HG03064 (cell line): ENCODE measurements around the gene KSR2.

Experiments
- ATAC-seq: cut with Tn5 transposase; IDR thresholded peaks from one replicate; pipeline ENCODE4 v1.9.1; 2021; ENCODE audit warnings: low read depth; ENCODE audit not compliant: unreplicated experiment

The KSR2 gene

GRCh38 chr12:117968151-117968789 lies 520 bp downstream of the KSR2 start:
- ATAC-seq = no peak

- no peak for ATAC-seq
Observed at GRCh38 chr12:117967512-117967911, 1.3 kb downstream of the KSR2 start.

GRCh38 chr12:117967043-117967442 lies 1.7 kb downstream of the KSR2 start:
- ATAC-seq = no peak

- no peak for ATAC-seq
Observed at GRCh38 chr12:117966511-117966910, 2.3 kb downstream of the KSR2 start.

- no peak for ATAC-seq
Observed at GRCh38 chr12:117963836-117964235, 5.0 kb downstream of the KSR2 start.

GRCh38 chr12:117936722-117937484 lies 31.9 kb downstream of the KSR2 start:
- ATAC-seq = no peak

GRCh38 chr12:117933545-117933944 lies 35.2 kb downstream of the KSR2 start:
- no peak for ATAC-seq

- ATAC-seq = no peak
Observed at GRCh38 chr12:117926391-117926899, 42.3 kb downstream of the KSR2 start.

- ATAC-seq = no peak
Observed at GRCh38 chr12:117921929-117922777, 46.6 kb downstream of the KSR2 start.

- no peak for ATAC-seq
Observed at GRCh38 chr12:117919479-117919878, 49.3 kb downstream of the KSR2 start.

GRCh38 chr12:117914686-117915085 lies 54.1 kb downstream of the KSR2 start:
- no peak for ATAC-seq

GRCh38 chr12:117912756-117913155 lies 56.0 kb downstream of the KSR2 start:
- no peak for ATAC-seq

- ATAC-seq = no peak
Observed at GRCh38 chr12:117908411-117908810, 60.4 kb downstream of the KSR2 start.

GRCh38 chr12:117907108-117907689 lies 61.6 kb downstream of the KSR2 start:
- no peak for ATAC-seq

GRCh38 chr12:117904051-117904450 lies 64.7 kb downstream of the KSR2 start:
- ATAC-seq = no peak

GRCh38 chr12:117903110-117903840 lies 65.5 kb downstream of the KSR2 start:
- no peak for ATAC-seq

GRCh38 chr12:117901631-117902030 lies 67.2 kb downstream of the KSR2 start:
- no peak for ATAC-seq

GRCh38 chr12:117900561-117900960 lies 68.2 kb downstream of the KSR2 start:
- ATAC-seq = no peak

GRCh38 chr12:117897372-117898161 lies 71.2 kb downstream of the KSR2 start:
- ATAC-seq = no peak
